Parathyroid adenoma (tissue), 2 donors: Measurements from ENCODE around the gene EIF3B.
"Not testable (repeated sequence)": the region's sequence is repeated elsewhere in the genome, so short reads cannot be mapped to it uniquely, and the experiment has no call there.

Experiments
- H2AFZ ChIP-seq: fragments of 300-600 bp; sonication (generic); one replicate; pipeline ENCODE4 v1.7.0; 2017; ENCODE audit warnings: antibody characterized with exemption, mild to moderate bottlenecking
- H3K27ac ChIP-seq: fragments of 300-600 bp; sonication (generic); one replicate; pipeline ENCODE4 v1.7.0; 2017
- H3K27me3 ChIP-seq: fragments of 300-600 bp; sonication (generic); one replicate; pipeline ENCODE4 v1.7.0; 2017; ENCODE audit warnings: low read length; ENCODE audit not compliant: control insufficient read depth, insufficient read depth
- H3K36me3 ChIP-seq: fragments of 300-600 bp; sonication (generic); one replicate; pipeline ENCODE4 v1.7.0; 2017; ENCODE audit warnings: low read length; ENCODE audit not compliant: control insufficient read depth, insufficient read depth
- H3K4me1 ChIP-seq: fragments of 300-600 bp; sonication (generic); one replicate; pipeline ENCODE4 v1.7.0; 2017; ENCODE audit warnings: control low read depth
- H3K4me2 ChIP-seq: fragments of 300-600 bp; sonication (generic); one replicate; pipeline ENCODE4 v1.7.0; 2017; ENCODE audit warnings: low read length
- H3K4me3 ChIP-seq: fragments of 300-600 bp; sonication (generic); one replicate; pipeline ENCODE4 v1.7.0; 2017; ENCODE audit warnings: low read depth, low read length
- H3K79me2 ChIP-seq: fragments of 300-600 bp; sonication (generic); one replicate; pipeline ENCODE4 v1.7.0; 2017; ENCODE audit warnings: control low read depth
- H3K9ac ChIP-seq: fragments of 300-600 bp; sonication (generic); one replicate; pipeline ENCODE4 v1.7.0; 2017; ENCODE audit warnings: mild to moderate bottlenecking
- H3K9me3 ChIP-seq: fragments of 300-600 bp; sonication (generic); one replicate; pipeline ENCODE4 v1.7.0; 2017; ENCODE audit warnings: low read length; ENCODE audit not compliant: control insufficient read depth
- CTCF ChIP-seq: fragments of 300-600 bp; sonication (generic); IDR thresholded peaks from one replicate; pipeline ENCODE4 v1.7.0; 2017; ENCODE audit warnings: antibody characterized with exemption, mild to moderate bottlenecking
- donor health status: primary hyperparathyroidism.

The EIF3B gene

GRCh38 chr7:2416063-2416462 lies 61.4 kb downstream of the EIF3B start:
- no peaks in the 10 kb centered on the region for H3K4me1 ChIP-seq
- H3K4me2 ChIP-seq: no peak overlapping the region
- no peak for TF ChIP-seq CTCF
- H3K36me3 ChIP-seq: no peaks in the 10 kb centered on the region
- H2AFZ ChIP-seq: no peak overlapping the region
- H3K9ac ChIP-seq: no peak overlapping the region
- no peak overlapping the region for H3K4me3 ChIP-seq
- no peak overlapping the region for H3K27ac ChIP-seq
- H3K27me3 ChIP-seq: no peaks in the 10 kb centered on the region
- peaks cover 24% of the 10 kb centered on the region for H3K79me2 ChIP-seq
- H3K9me3 ChIP-seq: no peaks in the 10 kb centered on the region

- no peak overlapping the region for H3K27ac ChIP-seq
- no peaks in the 10 kb centered on the region for H3K9me3 ChIP-seq
- no peak overlapping the region for H3K4me3 ChIP-seq
- no peak overlapping the region for H3K4me2 ChIP-seq
- TF ChIP-seq CTCF: no peak
- no peak overlapping the region for H2AFZ ChIP-seq
- no peak overlapping the region for H3K9ac ChIP-seq
- H3K79me2 ChIP-seq: peaks cover 24% of the 10 kb centered on the region
- no peaks in the 10 kb centered on the region for H3K27me3 ChIP-seq
- no peaks in the 10 kb centered on the region for H3K36me3 ChIP-seq
- no peaks in the 10 kb centered on the region for H3K4me1 ChIP-seq
Measured at GRCh38 chr7:2416650-2417049, 62.0 kb downstream of the EIF3B start.

GRCh38 chr7:2417178-2417577 lies 62.6 kb downstream of the EIF3B start:
- H3K9me3 ChIP-seq, H3K4me3 ChIP-seq, H3K4me2 ChIP-seq, H3K27ac ChIP-seq, H3K27me3 ChIP-seq, H3K4me1 ChIP-seq, H3K36me3 ChIP-seq, H3K9ac ChIP-seq, H2AFZ ChIP-seq: not testable (repeated sequence)
- H3K79me2 ChIP-seq: peaks cover 24% of the 10 kb centered on the region

GRCh38 chr7:2417981-2418481 lies 63.4 kb downstream of the EIF3B start:
- H3K4me1 ChIP-seq: no peaks in the 10 kb centered on the region

GRCh38 chr7:2420216-2420933 lies 65.7 kb downstream of the EIF3B start:
- no peak overlapping the region for H3K4me2 ChIP-seq
- no peaks in the 10 kb centered on the region for H3K4me1 ChIP-seq
- no peaks in the 10 kb centered on the region for H3K27me3 ChIP-seq
- H3K27ac ChIP-seq: no peak overlapping the region
- peaks cover 22% of the 10 kb centered on the region for H3K79me2 ChIP-seq
- no peak overlapping the region for H2AFZ ChIP-seq
- H3K4me3 ChIP-seq: no peak overlapping the region
- no peaks in the 10 kb centered on the region for H3K9me3 ChIP-seq
- no peak overlapping the region for H3K9ac ChIP-seq
- TF ChIP-seq CTCF: no peak
- no peaks in the 10 kb centered on the region for H3K36me3 ChIP-seq

More at GRCh38 chr7:2417981-2418481, 63.4 kb downstream of the EIF3B start:
- H3K27me3 ChIP-seq: no peaks in the 10 kb centered on the region
- no peak overlapping the region for H3K4me3 ChIP-seq
- H3K9ac ChIP-seq: no peak overlapping the region
- H3K79me2 ChIP-seq: peaks cover 27% of the 10 kb centered on the region
- no peak overlapping the region for H2AFZ ChIP-seq
- no peak overlapping the region for H3K4me2 ChIP-seq
- no peaks in the 10 kb centered on the region for H3K9me3 ChIP-seq
- no peak for TF ChIP-seq CTCF
- no peak overlapping the region for H3K27ac ChIP-seq
- no peaks in the 10 kb centered on the region for H3K36me3 ChIP-seq
